Caco-2 (cell line): Measurements from ENCODE around the gene C9orf152. TPM values are rescaled to one million over a fixed set of nuclear protein-coding genes. Genes with fewer than 3 reads are reported as not detected.

Experiments
- BruUV-seq: library from RNA; stranded (reverse); fragments of 400-500 nt; replicated peaks from 2 replicates; lab custom pipeline; 2021; lab: Mats Ljungman, UMichigan
- CTCF ChIA-PET: fragments of 300-600 bp; sonication (Branson Sonifier 250); formaldehyde crosslinking; loops from one replicate; lab custom pipeline; 2022; ENCODE audit warnings: antibody characterized with exemption; lab: Charles Lee
- POLR2A ChIA-PET: fragments of 300-600 bp; sonication (Branson Sonifier 250); formaldehyde crosslinking; loops from one replicate; lab custom pipeline; 2022; ENCODE audit warnings: antibody characterized with exemption; lab: Charles Lee
- DNase-seq, 2 experiments: peaks; one replicate each; pipeline versions ENCODE4 v3.0.0 to v3.0.0-alpha.2; 2020 to 2022
- H3K27me3 ChIP-seq: replicated peaks from 2 replicates; pipeline ENCODE4 v1.6.0; 2011; ENCODE audit warnings: low read length; ENCODE audit not compliant: control insufficient read depth, insufficient read depth
- H3K36me3 ChIP-seq: 2 replicates; pipeline ENCODE4 v1.5.1; 2011; ENCODE audit warnings: low read length; ENCODE audit not compliant: control insufficient read depth, insufficient read depth
- H3K4me1 ChIP-seq: fragments of 250-450 bp; sonication (Bioruptor Pico); 2 replicates; pipeline ENCODE4 v1.5.1; 2020; ENCODE audit warnings: mild to moderate bottlenecking
- H3K4me3 ChIP-seq: 2 replicates; pipeline ENCODE4 v1.5.1; 2011; ENCODE audit warnings: low read depth, mild to moderate bottlenecking, control low read depth, low read length
- H3K9me3 ChIP-seq: fragments of 250-450 bp; sonication (Bioruptor Pico); 2 replicates; pipeline ENCODE4 v1.5.1; 2020; ENCODE audit warnings: mild to moderate bottlenecking, moderate library complexity
- H3K27ac Mint-ChIP-seq: one replicate; pipeline ENCODE4 v1.8.0; 2022; ENCODE audit warnings: mixed read lengths; ENCODE audit not compliant: unreplicated experiment
- H3K27me3 Mint-ChIP-seq: one replicate; pipeline ENCODE4 v1.8.0; 2022; ENCODE audit warnings: mixed read lengths; ENCODE audit not compliant: insufficient read depth, unreplicated experiment
- H3K36me3 Mint-ChIP-seq: one replicate; pipeline ENCODE4 v1.8.0; 2022; ENCODE audit warnings: mild to moderate bottlenecking, mixed read lengths; ENCODE audit not compliant: insufficient read depth, unreplicated experiment
- H3K4me1 Mint-ChIP-seq: one replicate; pipeline ENCODE4 v1.8.0; 2022; ENCODE audit warnings: low read depth, mixed read lengths; ENCODE audit not compliant: unreplicated experiment
- H3K4me3 Mint-ChIP-seq: one replicate; pipeline ENCODE4 v1.8.0; 2022; ENCODE audit warnings: mild to moderate bottlenecking, moderate library complexity, mixed read lengths; ENCODE audit not compliant: unreplicated experiment
- H3K9me3 Mint-ChIP-seq: one replicate; pipeline ENCODE4 v1.8.0; 2022; ENCODE audit warnings: mixed read lengths; ENCODE audit not compliant: unreplicated experiment
- CTCF ChIP-seq, 2 experiments: fragments of 200-600 bp in 1 of 2; IDR thresholded peaks; 1 replicate in 1 of 2; 2 replicates in 1 of 2; pipeline versions ENCODE4 v1.5.1 to v1.8.0; 2011 to 2022; ENCODE audit warnings: antibody characterized with exemption in 1 of 2, control low read depth in 1 of 2, inconsistent platforms in 1 of 2, low read depth in 1 of 2, low read length in 1 of 2, mild to moderate bottlenecking in 1 of 2, moderate library complexity in 1 of 2; ENCODE audit not compliant: insufficient read depth in 1 of 2, severe bottlenecking in 1 of 2, unreplicated experiment in 1 of 2
- intact Hi-C: fragments of 100-400 bp; cut with micrococcal nuclease; formaldehyde crosslinking; loops from one replicate; pipeline ENCODE4 v1.10.0; 2022; ENCODE audit not compliant: unreplicated experiment
- total RNA-seq: library from RNA; stranded (reverse); gene quantifications from 2 replicates; pipeline ENCODE4 v1.2.3, GENCODE V29; 2022

Gene C9orf152
- total RNA-seq, 1 experiment from 2014 or later = 0.36 TPM

GRCh38 chr9:110180511-110181434 lies 27.2 kb downstream of the C9orf152 start:
- H3K36me3 Mint-ChIP-seq = peaks cover 23% of the 10 kb centered on the region
- no peak overlapping the region for H3K27ac Mint-ChIP-seq
- peaks cover 4% of the 10 kb centered on the region; the same call in 1 of the 2 replicates for H3K9me3 ChIP-seq
- POLR2A ChIA-PET = no interaction called here
- no peaks in the 10 kb centered on the region for H3K36me3 ChIP-seq
- H3K27me3 Mint-ChIP-seq = no peaks in the 10 kb centered on the region
- no peak for DNase-seq
- intact Hi-C loops = loop anchor here (5.0 kb wide), 1 partner anchor 247 kb away; no protein-coding TSS in a partner anchor
- no peaks in the 10 kb centered on the region for H3K4me1 Mint-ChIP-seq
- CTCF ChIA-PET = interaction anchor here (0.7 to 1.3 kb wide), 3 partner anchors 37 to 161 kb away, joined by 3 to 5 read pairs (median 3); no protein-coding TSS in a partner anchor
- no peak overlapping the region for H3K4me3 Mint-ChIP-seq
- H3K4me1 ChIP-seq = no peaks in the 10 kb centered on the region
- TF ChIP-seq CTCF (IDR thresholded peaks at IDR 0.05; ENCODE audit: insufficient read depth in 1 of 2, low read depth in 1 of 2, low read length in 1 of 2, severe bottlenecking in 1 of 2, unreplicated experiment in 1 of 2) = no peak
- H3K27me3 ChIP-seq = no peaks in the 10 kb centered on the region
- BruUV-seq = no TSS peak
- H3K9me3 Mint-ChIP-seq = peaks cover 11% of the 10 kb centered on the region
- no peak overlapping the region for H3K4me3 ChIP-seq

GRCh38 chr9:110179734-110180133 lies 28.2 kb downstream of the C9orf152 start:
- H3K4me3 Mint-ChIP-seq = no peak overlapping the region
- H3K27me3 Mint-ChIP-seq = no peaks in the 10 kb centered on the region
- POLR2A ChIA-PET = no interaction called here
- peaks cover 4% of the 10 kb centered on the region; the same call in 1 of the 2 replicates for H3K9me3 ChIP-seq
- DNase-seq = no peak
- H3K27me3 ChIP-seq = no peaks in the 10 kb centered on the region
- H3K4me1 ChIP-seq = no peaks in the 10 kb centered on the region
- intact Hi-C loops = loop anchor here (5.0 kb wide), 1 partner anchor 248 kb away; no protein-coding TSS in a partner anchor
- H3K9me3 Mint-ChIP-seq = peaks cover 10% of the 10 kb centered on the region
- CTCF ChIA-PET = interaction anchor here (1.0 kb wide), 1 partner anchor 162 kb away, joined by 5 read pairs; no protein-coding TSS in a partner anchor
- peaks cover 7% of the 10 kb centered on the region for H3K4me1 Mint-ChIP-seq
- H3K36me3 Mint-ChIP-seq = peaks cover 33% of the 10 kb centered on the region
- BruUV-seq = no TSS peak
- no peak overlapping the region for H3K4me3 ChIP-seq
- no peaks in the 10 kb centered on the region for H3K36me3 ChIP-seq
- TF ChIP-seq CTCF (IDR thresholded peaks at IDR 0.05; ENCODE audit: insufficient read depth in 1 of 2, low read depth in 1 of 2, low read length in 1 of 2, severe bottlenecking in 1 of 2, unreplicated experiment in 1 of 2) = no peak
- no peak overlapping the region for H3K27ac Mint-ChIP-seq

GRCh38 chr9:110178281-110178680 lies 29.7 kb downstream of the C9orf152 start:
- no peaks in the 10 kb centered on the region for H3K36me3 ChIP-seq
- H3K4me1 Mint-ChIP-seq = peaks cover 16% of the 10 kb centered on the region
- H3K9me3 Mint-ChIP-seq = peaks cover 10% of the 10 kb centered on the region
- H3K27me3 ChIP-seq = no peaks in the 10 kb centered on the region
- peaks cover 4% of the 10 kb centered on the region; the same call in 1 of the 2 replicates for H3K9me3 ChIP-seq
- ChIA-PET POLR2A (no interaction called here), CTCF (no interaction called here)
- H3K4me3 ChIP-seq = no peak overlapping the region
- H3K4me1 ChIP-seq = no peaks in the 10 kb centered on the region
- H3K4me3 Mint-ChIP-seq = no peak overlapping the region
- H3K27me3 Mint-ChIP-seq = no peaks in the 10 kb centered on the region
- BruUV-seq = no TSS peak
- intact Hi-C loops = no loop called here
- DNase-seq = no peak
- no peak for TF ChIP-seq CTCF (IDR thresholded peaks at IDR 0.05; ENCODE audit: insufficient read depth in 1 of 2, low read depth in 1 of 2, low read length in 1 of 2, severe bottlenecking in 1 of 2, unreplicated experiment in 1 of 2)
- H3K27ac Mint-ChIP-seq = peak overlapping the region; percentile 43
- H3K36me3 Mint-ChIP-seq = peaks cover 43% of the 10 kb centered on the region
